Measurements from ENCODE around the gene CCDC170. TPM values are rescaled to one million over a fixed set of nuclear protein-coding genes. Genes with fewer than 3 reads are reported as not detected.

CCDC170 gene
- total RNA-seq, 1 experiment from 2014 or later, result not detected

GRCh38 chr6:151632415-151632987 lies 138.7 kb downstream of the CCDC170 start:
- Mint-ChIP-seq H3K27ac (ENCODE audit: low read depth, unreplicated experiment) (no peak overlapping the region), H3K4me3 (ENCODE audit: unreplicated experiment) (no peak overlapping the region), H3K9me3 (ENCODE audit: unreplicated experiment) (no peaks in the 10 kb centered on the region), H3K4me1 (ENCODE audit: insufficient read depth, unreplicated experiment) (peaks cover 19% of the 10 kb centered on the region), H3K36me3 (ENCODE audit: insufficient read depth, unreplicated experiment) (no peaks in the 10 kb centered on the region), H3K27me3 (ENCODE audit: insufficient read depth, unreplicated experiment) (no peaks in the 10 kb centered on the region)
- TF ChIP-seq, protein P1, sequence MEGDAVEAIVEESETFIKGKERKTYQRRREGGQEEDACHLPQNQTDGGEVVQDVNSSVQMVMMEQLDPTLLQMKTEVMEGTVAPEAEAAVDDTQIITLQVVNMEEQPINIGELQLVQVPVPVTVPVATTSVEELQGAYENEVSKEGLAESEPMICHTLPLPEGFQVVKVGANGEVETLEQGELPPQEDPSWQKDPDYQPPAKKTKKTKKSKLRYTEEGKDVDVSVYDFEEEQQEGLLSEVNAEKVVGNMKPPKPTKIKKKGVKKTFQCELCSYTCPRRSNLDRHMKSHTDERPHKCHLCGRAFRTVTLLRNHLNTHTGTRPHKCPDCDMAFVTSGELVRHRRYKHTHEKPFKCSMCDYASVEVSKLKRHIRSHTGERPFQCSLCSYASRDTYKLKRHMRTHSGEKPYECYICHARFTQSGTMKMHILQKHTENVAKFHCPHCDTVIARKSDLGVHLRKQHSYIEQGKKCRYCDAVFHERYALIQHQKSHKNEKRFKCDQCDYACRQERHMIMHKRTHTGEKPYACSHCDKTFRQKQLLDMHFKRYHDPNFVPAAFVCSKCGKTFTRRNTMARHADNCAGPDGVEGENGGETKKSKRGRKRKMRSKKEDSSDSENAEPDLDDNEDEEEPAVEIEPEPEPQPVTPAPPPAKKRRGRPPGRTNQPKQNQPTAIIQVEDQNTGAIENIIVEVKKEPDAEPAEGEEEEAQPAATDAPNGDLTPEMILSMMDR (IDR thresholded peaks at IDR 0.05; ENCODE audit: unreplicated experiment), result no peak
- POLR2A ChIA-PET, result no interaction called here
- no peak for DNase-seq (ENCODE audit: unreplicated experiment)
- BruUV-seq (replicated peaks), result no TSS peak
- intact Hi-C loops (cut with micrococcal nuclease), result no loop called here
- CTCF ChIA-PET, result no interaction called here

- TF ChIP-seq, protein P1 (IDR thresholded peaks at IDR 0.05; ENCODE audit: unreplicated experiment), result no peak
- intact Hi-C loops (cut with micrococcal nuclease), result no loop called here
- CTCF ChIA-PET, result no interaction called here
- Mint-ChIP-seq H3K4me1 (ENCODE audit: insufficient read depth, unreplicated experiment) (peaks cover 7% of the 10 kb centered on the region), H3K4me3 (ENCODE audit: unreplicated experiment) (no peak overlapping the region), H3K27ac (ENCODE audit: low read depth, unreplicated experiment) (no peak overlapping the region), H3K9me3 (ENCODE audit: unreplicated experiment) (peaks cover 6% of the 10 kb centered on the region), H3K27me3 (ENCODE audit: insufficient read depth, unreplicated experiment) (no peaks in the 10 kb centered on the region), H3K36me3 (ENCODE audit: insufficient read depth, unreplicated experiment) (no peaks in the 10 kb centered on the region)
- DNase-seq (ENCODE audit: unreplicated experiment), result no peak
- POLR2A ChIA-PET, result interaction anchor here (0.6 kb wide), 2 partner anchors 50 to 355 kb away, joined by 3 read pairs; no protein-coding TSS in a partner anchor
- BruUV-seq (replicated peaks), result no TSS peak
These were observed 139.9 kb downstream of the CCDC170 start for GRCh38 chr6:151633526-151634335.

DNA sequence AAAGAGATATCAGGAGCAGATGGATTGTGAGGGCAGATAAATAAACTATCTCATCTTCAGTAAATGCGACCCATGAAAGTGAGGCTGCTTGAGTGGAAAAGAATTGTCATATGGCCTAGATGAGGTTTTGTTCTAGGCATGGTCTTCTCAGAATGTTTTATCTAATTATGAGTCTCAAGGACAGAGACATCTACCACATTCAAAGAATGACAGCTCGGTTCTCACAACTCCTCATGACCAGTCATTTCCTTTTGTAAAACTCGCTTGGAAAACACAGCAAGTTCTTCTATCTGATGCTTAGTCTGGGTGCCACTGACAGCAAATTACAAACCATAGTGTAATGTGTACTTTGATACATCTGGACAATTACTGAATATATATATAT lies 140.5 kb downstream of the CCDC170 start:
- Mint-ChIP-seq H3K27ac (ENCODE audit: low read depth, unreplicated experiment) (no peak overlapping the region), H3K36me3 (ENCODE audit: insufficient read depth, unreplicated experiment) (no peaks in the 10 kb centered on the region), H3K4me1 (ENCODE audit: insufficient read depth, unreplicated experiment) (peaks cover 6% of the 10 kb centered on the region), H3K27me3 (ENCODE audit: insufficient read depth, unreplicated experiment) (no peaks in the 10 kb centered on the region), H3K4me3 (ENCODE audit: unreplicated experiment) (no peak overlapping the region), H3K9me3 (ENCODE audit: unreplicated experiment) (peaks cover 6% of the 10 kb centered on the region)
- intact Hi-C loops (cut with micrococcal nuclease), result no loop called here
- TF ChIP-seq, protein P1 (IDR thresholded peaks at IDR 0.05; ENCODE audit: unreplicated experiment), result no peak
- no peak for DNase-seq (ENCODE audit: unreplicated experiment)
- no TSS peak for BruUV-seq (replicated peaks)
- POLR2A ChIA-PET, result interaction anchor here (0.6 kb wide), 1 partner anchor 50 kb away, joined by 3 read pairs; no protein-coding TSS in a partner anchor
- CTCF ChIA-PET, result no interaction called here

DNA sequence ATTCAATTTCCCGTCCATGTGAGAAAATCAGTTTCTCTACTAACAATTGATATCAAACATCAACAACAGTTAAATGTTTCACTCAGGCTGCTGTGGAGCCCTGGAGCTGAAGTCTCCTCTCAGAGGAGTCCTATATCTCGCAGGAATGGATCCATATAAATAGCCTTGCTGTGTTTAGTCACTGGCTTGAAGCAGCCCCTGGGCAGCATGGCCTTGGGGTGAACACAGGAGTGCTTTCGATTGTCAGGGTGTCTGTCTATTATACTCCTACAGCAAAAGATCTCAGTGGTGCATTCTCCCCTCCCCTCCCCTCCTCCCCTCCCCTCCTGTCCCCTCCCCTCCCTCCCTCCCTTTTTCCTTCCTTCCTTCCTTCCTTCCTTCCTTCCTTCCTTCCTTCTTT lies 141.9 kb downstream of the CCDC170 start:
- intact Hi-C loops (cut with micrococcal nuclease), result no loop called here
- no peaks in the 10 kb centered on the region for H3K4me1 Mint-ChIP-seq (ENCODE audit: insufficient read depth, unreplicated experiment)
- BruUV-seq (replicated peaks), result no TSS peak

More for the DNA sequence above, 141.9 kb downstream of the CCDC170 start:
- Mint-ChIP-seq H3K9me3 (ENCODE audit: unreplicated experiment) (peaks cover 13% of the 10 kb centered on the region), H3K27me3 (ENCODE audit: insufficient read depth, unreplicated experiment) (no peaks in the 10 kb centered on the region), H3K36me3 (ENCODE audit: insufficient read depth, unreplicated experiment) (no peaks in the 10 kb centered on the region), H3K4me3 (ENCODE audit: unreplicated experiment) (no peak overlapping the region), H3K27ac (ENCODE audit: low read depth, unreplicated experiment) (no peak overlapping the region)
- ChIA-PET POLR2A (no interaction called here), CTCF (interaction anchor here (0.7 kb wide), 1 partner anchor 370 kb away, joined by 3 read pairs; no protein-coding TSS in a partner anchor)
- TF ChIP-seq, protein P1 (IDR thresholded peaks at IDR 0.05; ENCODE audit: unreplicated experiment), result no peak
- DNase-seq (ENCODE audit: unreplicated experiment), result no peak

Measured in MCF 10A (cell line).